Type B pancreatic cell (in vitro differentiated cells): ENCODE results near the gene CKB. TPM values are rescaled to one million over a fixed set of nuclear protein-coding genes. Genes with fewer than 3 reads are reported as not detected.

Experiments
- DNase-seq: peaks from one replicate; pipeline ENCODE4 v3.0.0; 2021; ENCODE audit warnings: mixed read lengths; ENCODE audit not compliant: unreplicated experiment; ENCODE audit errors: extremely low spot score
- H3K27ac Mint-ChIP-seq: 2 replicates; pipeline ENCODE4 v1.8.0; 2021; ENCODE audit warnings: mild to moderate bottlenecking, mixed read lengths
- H3K27me3 Mint-ChIP-seq: 2 replicates; pipeline ENCODE4 v1.8.0; 2021; ENCODE audit warnings: mixed read lengths
- H3K36me3 Mint-ChIP-seq: 2 replicates; pipeline ENCODE4 v1.8.0; 2021; ENCODE audit warnings: mixed read lengths
- H3K4me1 Mint-ChIP-seq: one replicate; pipeline ENCODE4 v1.8.0; 2021; ENCODE audit warnings: mixed read lengths; ENCODE audit not compliant: unreplicated experiment
- H3K4me3 Mint-ChIP-seq: 2 replicates; pipeline ENCODE4 v1.8.0; 2021; ENCODE audit warnings: mild to moderate bottlenecking, mixed read lengths
- H3K9me3 Mint-ChIP-seq: 2 replicates; pipeline ENCODE4 v1.8.0; 2021; ENCODE audit warnings: mixed read lengths
- total RNA-seq: library from RNA; stranded (reverse); gene quantifications from 2 replicates; pipeline ENCODE4 v1.2.1, GENCODE V29; 2021; ENCODE audit warnings: low replicate concordance
- TF ChIP-seq, protein P1 (sequence below): fragments of 200-600 bp; sonication (generic); conservative IDR thresholded peaks from 2 replicates; pipeline ENCODE4 v1.5.0; 2021; ENCODE audit warnings: antibody characterized with exemption, mild to moderate bottlenecking

CKB gene
- total RNA-seq, 1 donor from 2014 or later, result 323 TPM

DNA sequence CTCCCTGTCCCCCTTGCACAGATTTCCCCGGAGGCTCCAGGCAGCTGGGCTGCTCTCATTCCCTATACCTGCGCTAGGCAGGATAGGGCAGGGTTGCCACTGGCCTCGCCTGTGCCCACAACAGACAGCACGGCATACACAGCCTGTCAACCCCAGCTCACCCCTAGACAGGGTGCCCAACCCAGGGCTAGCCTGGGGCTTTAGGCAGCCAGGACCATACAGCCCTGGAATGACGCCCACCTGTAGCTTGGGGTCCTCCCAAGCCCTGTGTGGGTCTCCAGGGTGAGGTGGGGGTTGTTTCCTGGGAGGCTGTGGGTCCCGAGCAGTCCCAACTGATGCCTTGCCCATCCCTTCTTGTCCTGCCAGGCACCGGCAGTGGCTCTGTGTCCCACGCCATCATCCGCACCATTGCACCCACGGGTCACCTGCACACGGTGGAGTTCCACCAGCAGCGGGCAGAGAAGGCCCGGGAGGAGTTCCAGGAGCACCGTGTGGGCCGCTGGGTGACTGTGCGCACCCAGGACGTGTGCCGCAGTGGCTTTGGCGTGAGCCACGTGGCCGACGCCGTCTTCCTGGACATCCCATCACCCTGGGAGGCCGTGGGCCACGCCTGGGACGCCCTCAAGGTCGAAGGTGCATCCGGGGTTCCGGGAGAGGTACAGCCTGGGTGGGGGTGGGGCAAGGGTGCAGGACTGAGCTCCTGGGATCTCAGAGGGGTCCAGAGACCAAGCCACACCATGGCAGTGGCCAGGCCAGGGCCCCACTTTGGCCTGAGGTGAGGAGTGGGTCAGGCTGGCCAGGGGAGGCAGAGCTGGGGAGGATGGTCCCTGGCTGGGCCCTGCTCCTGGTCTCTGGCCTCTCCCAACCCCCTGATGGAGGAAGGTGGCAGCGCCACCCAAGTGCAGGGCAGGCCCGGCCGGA lies 9.8 kb upstream of the CKB start:
- no peak overlapping the region for H3K27ac Mint-ChIP-seq
- H3K4me1 Mint-ChIP-seq, result peaks cover 8% of the 10 kb centered on the region
- TF ChIP-seq, protein P1, sequence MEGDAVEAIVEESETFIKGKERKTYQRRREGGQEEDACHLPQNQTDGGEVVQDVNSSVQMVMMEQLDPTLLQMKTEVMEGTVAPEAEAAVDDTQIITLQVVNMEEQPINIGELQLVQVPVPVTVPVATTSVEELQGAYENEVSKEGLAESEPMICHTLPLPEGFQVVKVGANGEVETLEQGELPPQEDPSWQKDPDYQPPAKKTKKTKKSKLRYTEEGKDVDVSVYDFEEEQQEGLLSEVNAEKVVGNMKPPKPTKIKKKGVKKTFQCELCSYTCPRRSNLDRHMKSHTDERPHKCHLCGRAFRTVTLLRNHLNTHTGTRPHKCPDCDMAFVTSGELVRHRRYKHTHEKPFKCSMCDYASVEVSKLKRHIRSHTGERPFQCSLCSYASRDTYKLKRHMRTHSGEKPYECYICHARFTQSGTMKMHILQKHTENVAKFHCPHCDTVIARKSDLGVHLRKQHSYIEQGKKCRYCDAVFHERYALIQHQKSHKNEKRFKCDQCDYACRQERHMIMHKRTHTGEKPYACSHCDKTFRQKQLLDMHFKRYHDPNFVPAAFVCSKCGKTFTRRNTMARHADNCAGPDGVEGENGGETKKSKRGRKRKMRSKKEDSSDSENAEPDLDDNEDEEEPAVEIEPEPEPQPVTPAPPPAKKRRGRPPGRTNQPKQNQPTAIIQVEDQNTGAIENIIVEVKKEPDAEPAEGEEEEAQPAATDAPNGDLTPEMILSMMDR, result no peak
- no peaks in the 10 kb centered on the region for H3K9me3 Mint-ChIP-seq
- no peaks in the 10 kb centered on the region for H3K36me3 Mint-ChIP-seq
- H3K27me3 Mint-ChIP-seq, result no peaks in the 10 kb centered on the region
- DNase-seq, result no peak
- peak overlapping the region; percentile 31 for H3K4me3 Mint-ChIP-seq

DNA sequence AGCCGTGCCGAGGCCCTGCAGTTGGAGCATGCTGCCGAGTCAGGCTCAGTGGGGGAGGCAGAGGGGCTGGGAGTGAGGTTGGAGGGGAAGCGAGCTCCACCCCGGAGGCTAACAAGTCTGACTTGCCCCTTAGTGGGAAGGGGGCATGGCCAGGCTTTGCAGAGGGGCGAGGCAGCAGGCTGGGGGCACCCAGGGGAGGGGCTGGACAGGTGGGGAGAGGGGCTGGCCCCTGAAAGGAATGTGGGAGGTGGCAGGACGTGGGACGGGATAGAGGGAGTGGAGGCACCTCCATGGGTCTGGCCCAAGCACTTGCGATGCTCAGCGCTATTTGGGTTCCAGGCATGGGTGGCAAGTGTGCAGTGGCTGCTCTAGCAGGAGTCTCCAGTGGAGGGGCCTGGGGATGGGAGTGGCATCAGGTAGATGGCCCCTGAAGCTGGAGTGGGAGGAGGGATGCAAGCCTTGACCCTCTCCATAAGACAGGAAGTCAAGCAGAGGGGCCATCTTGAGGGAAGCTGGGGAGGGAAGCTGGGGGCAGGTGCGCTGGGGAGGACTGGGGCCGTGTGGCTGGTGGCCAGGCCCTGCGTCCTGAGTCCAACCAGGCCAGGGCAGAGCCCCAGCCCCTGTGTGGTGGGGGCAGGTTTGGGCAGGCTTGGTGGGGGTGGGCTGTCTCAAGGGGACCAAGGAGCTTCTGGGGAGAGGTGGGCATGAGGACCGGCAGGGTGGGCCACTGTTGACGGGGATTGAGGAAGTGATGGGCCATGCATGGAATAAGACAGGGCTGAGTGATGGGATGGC lies 9.0 kb upstream of the CKB start:
- TF ChIP-seq, protein P1, result no peak
- H3K4me1 Mint-ChIP-seq, result peaks cover 8% of the 10 kb centered on the region
- H3K4me3 Mint-ChIP-seq, result peak overlapping the region; percentile 72
- no peak for DNase-seq
- no peaks in the 10 kb centered on the region for H3K9me3 Mint-ChIP-seq
- no peaks in the 10 kb centered on the region for H3K27me3 Mint-ChIP-seq
- H3K27ac Mint-ChIP-seq, result no peak overlapping the region
- no peaks in the 10 kb centered on the region for H3K36me3 Mint-ChIP-seq

DNA sequence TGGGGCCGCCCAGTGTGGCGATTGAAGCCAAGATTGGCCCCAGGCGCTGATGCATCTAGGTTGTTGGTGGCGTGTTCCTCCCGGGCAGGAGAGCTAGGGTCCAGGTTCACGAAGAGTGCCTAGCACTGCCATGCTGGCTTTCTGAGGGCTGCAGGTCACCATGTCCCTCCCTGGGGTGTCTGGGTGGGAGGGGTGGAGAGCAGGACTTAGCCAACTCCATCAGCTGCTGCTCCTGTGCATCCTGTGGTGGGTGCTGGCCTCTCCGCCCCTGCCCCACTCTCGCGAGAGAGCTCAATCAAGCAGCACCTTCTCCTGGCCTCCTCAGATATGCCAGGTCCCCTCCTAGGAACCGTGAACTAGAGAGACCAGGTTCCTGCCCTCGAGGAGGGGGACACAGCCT lies 8.2 kb upstream of the CKB start:
- Mint-ChIP-seq H3K4me3 (peak overlapping the region; percentile 97), H3K27me3 (no peaks in the 10 kb centered on the region), H3K36me3 (no peaks in the 10 kb centered on the region), H3K9me3 (no peaks in the 10 kb centered on the region), H3K4me1 (peaks cover 11% of the 10 kb centered on the region), H3K27ac (no peak overlapping the region)
- DNase-seq, result no peak
- TF ChIP-seq, protein P1, result no peak

DNA sequence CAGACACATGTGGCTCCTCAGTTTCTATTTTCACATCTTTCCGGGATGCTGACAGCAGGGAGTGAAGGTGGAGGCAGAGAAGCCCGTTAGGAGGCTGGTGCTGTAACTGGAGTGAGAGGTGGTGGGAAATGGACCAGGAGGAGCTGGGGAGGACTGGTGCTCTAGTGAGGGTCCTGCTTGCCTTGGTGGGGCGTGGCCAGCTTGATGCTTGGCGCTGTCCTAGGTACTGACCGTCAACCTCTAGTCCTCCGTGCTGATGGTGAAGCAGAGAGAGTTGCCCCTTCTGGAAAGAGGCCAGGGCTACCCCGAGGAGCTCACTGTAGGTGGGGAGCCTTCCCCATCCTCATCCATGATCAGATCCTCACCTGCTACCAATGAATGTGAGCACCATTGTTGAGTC lies 7.8 kb upstream of the CKB start:
- Mint-ChIP-seq H3K27ac (peak overlapping the region; percentile 58), H3K36me3 (no peaks in the 10 kb centered on the region), H3K4me1 (peaks cover 15% of the 10 kb centered on the region), H3K4me3 (peak overlapping the region; percentile 97), H3K9me3 (no peaks in the 10 kb centered on the region), H3K27me3 (no peaks in the 10 kb centered on the region)
- no peak for DNase-seq
- TF ChIP-seq, protein P1, result no peak

DNA sequence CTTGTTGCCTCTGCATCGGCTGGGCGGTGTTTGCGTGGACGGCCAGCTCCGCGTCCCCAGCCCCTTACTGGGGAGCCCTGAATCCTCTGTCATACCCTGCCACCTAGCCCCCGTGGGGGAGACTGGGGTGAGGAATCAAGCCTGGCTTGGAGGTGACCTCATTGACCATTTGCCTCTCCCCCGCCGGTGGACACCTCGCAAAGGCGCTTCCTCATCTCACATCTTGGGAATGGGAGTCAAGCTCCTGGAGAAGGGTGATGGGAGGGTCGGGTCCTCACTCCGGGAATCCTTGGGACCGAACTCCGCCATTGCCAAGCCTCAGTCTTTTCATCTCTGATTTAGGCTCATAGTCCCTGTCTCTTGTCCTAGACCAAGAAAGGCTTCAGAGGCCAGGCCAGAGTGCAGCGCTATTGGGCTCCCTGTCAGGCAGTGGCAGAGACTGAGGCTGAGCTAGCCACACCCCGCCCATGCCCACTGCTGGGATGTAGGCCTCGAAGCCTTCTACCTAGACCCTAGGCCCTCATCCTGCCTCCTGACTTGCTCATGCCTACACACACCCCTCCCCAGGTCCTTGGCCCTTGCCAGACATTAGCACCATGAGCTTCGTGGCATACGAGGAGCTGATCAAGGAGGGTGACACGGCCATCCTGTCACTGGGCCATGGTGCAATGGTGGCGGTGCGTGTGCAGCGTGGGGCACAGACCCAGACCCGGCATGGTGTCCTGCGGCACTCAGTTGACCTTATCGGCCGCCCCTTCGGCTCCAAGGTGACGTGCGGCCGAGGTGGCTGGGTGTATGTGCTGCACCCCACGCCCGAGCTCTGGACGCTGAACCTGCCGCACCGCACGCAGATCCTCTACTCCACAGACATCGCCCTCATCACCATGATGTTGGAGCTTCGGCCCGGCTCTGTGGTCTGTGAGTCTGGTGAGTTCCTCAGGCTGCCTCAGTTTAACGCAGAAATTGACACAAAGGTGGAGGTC lies 7.0 kb upstream of the CKB start:
- peak overlapping the region; percentile 97 for H3K4me3 Mint-ChIP-seq
- H3K36me3 Mint-ChIP-seq, result no peaks in the 10 kb centered on the region
- H3K27me3 Mint-ChIP-seq, result no peaks in the 10 kb centered on the region
- TF ChIP-seq, protein P1, result no peak
- peak overlapping the region; percentile 86 for H3K27ac Mint-ChIP-seq
- DNase-seq, result no peak
- peaks cover 16% of the 10 kb centered on the region for H3K4me1 Mint-ChIP-seq
- H3K9me3 Mint-ChIP-seq, result no peaks in the 10 kb centered on the region
